Mucosa of descending colon (tissue), 3 donors: ENCODE results near the gene RPL32. TPM values are rescaled to one million over a fixed set of nuclear protein-coding genes. Genes with fewer than 3 reads are reported as not detected.
"Not testable (repeated sequence)": the region's sequence is repeated elsewhere in the genome, so short reads cannot be mapped to it uniquely, and the experiment has no call there.

Experiments used
- ATAC-seq: fragments of 200-7000 bp; cut with Tn5 transposase; one replicate; pipeline ENCODE4 v1.9.1; 2020; ENCODE audit warnings: mild to moderate bottlenecking, moderate library complexity
- DNase-seq, 3 donors: peaks; one replicate each; pipeline ENCODE4 v3.0.0-alpha.2; 2020
- H3K36me3 ChIP-seq: fragments of 200-600 bp; one replicate; pipeline ENCODE4 v1.8.0; 2021; ENCODE audit warnings: low read depth, mild to moderate bottlenecking
- H3K4me1 ChIP-seq: fragments of 200-600 bp; one replicate; pipeline ENCODE4 v1.8.0; 2021; ENCODE audit warnings: low read depth, mild to moderate bottlenecking
- H3K4me3 ChIP-seq: fragments of 200-600 bp; one replicate; pipeline ENCODE4 v1.8.0; 2021; ENCODE audit warnings: mild to moderate bottlenecking
- H3K9me3 ChIP-seq: fragments of 200-600 bp; one replicate; pipeline ENCODE4 v1.8.0; 2021; ENCODE audit warnings: mild to moderate bottlenecking
- CTCF ChIP-seq: fragments of 200-600 bp; IDR thresholded peaks from one replicate; pipeline ENCODE4 v1.8.0; 2022; ENCODE audit warnings: antibody characterized with exemption, mild to moderate bottlenecking
- intact Hi-C, 2 donors: fragments of 100-400 bp; cut with DNase I in 1 of 2; cut with micrococcal nuclease in 1 of 2; formaldehyde crosslinking; loops; one replicate each; pipeline versions ENCODE4 v1.11.0 to v1.11.1; 2022; cut with DNase I, micrococcal nuclease
- total RNA-seq, 3 donors: library from RNA; stranded (reverse); fragmentation: NEBNext Ultra II Directional in 2 of 3; extraction: Animal tissue kit (Norgen Biotek cat#: 25700) in 2 of 3; gene quantifications; one replicate each; pipeline versions ENCODE4 v1.2.1 to v1.2.4, GENCODE V29; 2021 to 2023
- donor health status: DM: no; HTN: no; CAD: no; lungs with moderate emphysema.
- donor health status: DM: no; HTN: no; CAD: no.
- donor health status: DM: no; HTN: yes; CAD: no.

The RPL32 gene
- total RNA-seq, 3 donors from 2014 or later, result 1,042 to 1,233 (median 1,185) TPM

DNA sequence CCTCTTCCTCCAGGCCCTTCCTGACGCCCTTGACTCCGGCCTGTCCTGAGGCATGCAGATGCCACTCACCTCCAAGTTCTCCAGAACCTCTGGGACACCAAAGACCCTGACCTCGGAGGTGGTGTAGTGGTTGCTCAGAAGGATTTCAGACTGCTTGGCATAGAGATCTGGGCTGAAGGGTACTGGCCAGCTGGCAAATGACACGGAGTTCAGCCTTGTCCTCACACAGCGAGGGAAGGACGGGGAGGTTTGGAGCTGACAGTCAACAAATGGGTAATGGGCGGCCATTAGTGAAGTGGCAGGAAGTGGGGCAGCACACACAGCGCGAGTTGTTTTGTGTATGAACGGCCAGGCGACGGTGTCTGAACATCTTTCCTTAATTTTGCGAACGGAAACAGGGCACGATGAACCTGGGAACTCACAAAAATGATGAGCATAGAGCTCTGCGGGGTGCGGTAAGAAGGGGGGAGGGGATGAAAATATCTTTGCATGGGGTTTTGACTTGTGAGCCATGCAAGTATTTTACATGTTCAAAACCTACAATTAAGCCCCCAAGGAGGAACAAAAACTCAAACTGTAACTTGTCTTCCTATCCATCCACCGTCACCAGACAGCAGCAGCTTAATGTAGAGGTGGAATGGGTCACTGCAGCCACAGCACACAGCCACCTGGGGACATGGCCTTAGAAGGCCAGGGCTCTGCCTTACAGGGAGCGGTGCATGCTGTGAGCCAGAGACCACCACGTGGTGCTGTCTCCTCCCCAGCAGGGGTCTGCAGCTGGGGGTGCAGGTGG, 43.6 kb upstream of the RPL32 start:
- TF ChIP-seq CTCF, result no peak
- ATAC-seq (peak; percentile 19), DNase-seq (no peak)
- H3K36me3 ChIP-seq, result no peaks in the 10 kb centered on the region
- H3K4me3 ChIP-seq, result no peak overlapping the region
- H3K9me3 ChIP-seq, result no peaks in the 10 kb centered on the region
- intact Hi-C loops, result no loop called here
- no peaks in the 10 kb centered on the region for H3K4me1 ChIP-seq

- DNase-seq, result no peak
- H3K36me3 ChIP-seq, result no peaks in the 10 kb centered on the region
Observed at GRCh38 chr3:12884186-12884680, 42.9 kb upstream of the RPL32 start.

DNA sequence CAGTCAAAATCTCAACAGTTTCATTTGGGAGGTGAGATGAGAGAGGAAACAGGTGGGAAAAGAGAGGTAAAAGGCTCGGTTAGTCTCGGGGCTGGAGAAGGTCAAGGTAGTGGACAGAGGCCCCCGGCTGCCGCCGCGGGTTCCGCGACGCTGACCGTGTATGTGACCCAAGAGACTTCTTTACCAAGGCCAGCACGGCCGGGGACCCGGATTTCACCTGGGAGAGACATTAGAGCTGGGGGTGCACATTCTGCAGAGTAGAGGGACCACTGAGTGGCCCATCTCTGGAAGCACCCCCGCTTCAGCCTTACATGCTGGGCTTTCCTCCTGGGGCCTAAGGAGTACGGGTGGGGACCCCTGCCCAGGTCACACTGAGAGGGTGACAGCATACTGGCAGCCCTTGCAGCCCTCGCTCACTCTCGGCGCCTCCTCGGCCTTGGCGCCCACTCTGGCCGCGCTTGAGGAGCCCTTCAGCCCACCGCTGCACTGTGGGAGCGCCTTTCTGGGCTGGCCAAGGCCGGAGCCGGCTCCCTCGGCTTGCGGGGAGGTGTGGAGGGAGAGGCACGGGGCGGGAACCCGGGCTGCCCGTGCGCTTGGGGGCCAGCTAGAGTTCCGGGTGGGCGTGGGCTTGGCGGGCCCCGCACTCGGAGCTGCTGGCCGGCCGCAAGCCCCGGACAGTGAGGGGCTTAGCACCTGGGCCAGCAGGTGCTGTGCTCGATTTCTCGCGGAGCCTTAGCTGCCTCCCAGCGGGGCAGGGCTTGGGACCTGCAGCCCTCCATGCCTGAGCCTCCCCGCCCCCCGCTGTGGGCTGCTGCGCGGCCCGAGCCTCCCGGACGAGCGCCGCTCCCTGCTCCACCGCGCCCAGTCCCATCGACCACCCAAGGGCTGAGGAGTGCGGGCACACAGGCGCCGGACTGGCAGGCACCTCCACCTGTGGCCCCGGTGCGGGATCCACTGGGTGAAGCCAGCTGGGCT, 41.3 kb upstream of the RPL32 start:
- Histone ChIP-seq H3K4me3 (no peak overlapping the region), H3K4me1 (no peaks in the 10 kb centered on the region), H3K36me3 (no peaks in the 10 kb centered on the region), H3K9me3 (no peaks in the 10 kb centered on the region)
- TF ChIP-seq CTCF, result no peak
- ATAC-seq (no peak), DNase-seq (no peak)
- intact Hi-C loops, result no loop called here

More at GRCh38 chr3:12884186-12884680, 42.9 kb upstream of the RPL32 start:
- no peak overlapping the region for H3K4me3 ChIP-seq
- ATAC-seq, result no peak
- intact Hi-C loops, result no loop called here
- TF ChIP-seq CTCF, result no peak
- H3K9me3 ChIP-seq, result no peaks in the 10 kb centered on the region
- H3K4me1 ChIP-seq, result no peaks in the 10 kb centered on the region

- ATAC-seq, H3K4me3 ChIP-seq, DNase-seq, H3K36me3 ChIP-seq, H3K4me1 ChIP-seq, H3K9me3 ChIP-seq, intact Hi-C loops: not testable (repeated sequence)
Observed at GRCh38 chr3:12881858-12882257, 40.5 kb upstream of the RPL32 start.

DNA sequence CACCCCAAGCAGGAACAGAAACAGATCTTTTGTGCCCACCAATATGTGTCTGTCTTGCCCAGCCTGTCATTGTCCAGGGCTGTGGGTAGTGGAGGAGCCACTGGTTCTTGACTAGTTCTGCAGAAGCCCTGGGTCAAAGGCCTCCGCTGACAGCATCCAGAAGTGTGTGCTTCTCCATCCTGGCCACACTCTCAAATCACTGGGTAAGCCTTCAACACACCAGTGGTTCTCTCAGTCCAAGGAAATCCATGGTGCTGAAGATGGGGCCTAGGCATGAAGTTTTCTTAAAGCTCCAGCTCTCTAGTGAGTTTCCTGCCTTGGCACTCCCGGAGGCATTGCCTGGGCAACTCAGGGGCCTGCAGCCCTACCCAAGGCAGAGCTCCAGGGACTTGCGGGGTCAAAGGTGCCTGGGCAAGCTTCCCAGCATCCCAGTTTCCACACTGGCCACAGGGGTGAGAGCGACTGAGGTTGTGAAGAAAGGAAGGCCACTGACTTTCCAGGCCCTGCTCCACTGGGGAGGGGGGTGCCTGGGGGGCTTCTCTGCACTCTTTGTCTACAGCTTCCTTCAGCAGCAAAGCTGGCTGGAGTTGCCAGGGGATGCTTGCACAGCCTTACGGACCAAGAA, 37.9 kb upstream of the RPL32 start:
- no peak for ATAC-seq
- TF ChIP-seq CTCF, result no peak
- no peak for DNase-seq
- no peaks in the 10 kb centered on the region for H3K36me3 ChIP-seq
- no peaks in the 10 kb centered on the region for H3K9me3 ChIP-seq
- H3K4me1 ChIP-seq, result no peaks in the 10 kb centered on the region
- intact Hi-C loops, result no loop called here
- H3K4me3 ChIP-seq, result no peak overlapping the region

DNA sequence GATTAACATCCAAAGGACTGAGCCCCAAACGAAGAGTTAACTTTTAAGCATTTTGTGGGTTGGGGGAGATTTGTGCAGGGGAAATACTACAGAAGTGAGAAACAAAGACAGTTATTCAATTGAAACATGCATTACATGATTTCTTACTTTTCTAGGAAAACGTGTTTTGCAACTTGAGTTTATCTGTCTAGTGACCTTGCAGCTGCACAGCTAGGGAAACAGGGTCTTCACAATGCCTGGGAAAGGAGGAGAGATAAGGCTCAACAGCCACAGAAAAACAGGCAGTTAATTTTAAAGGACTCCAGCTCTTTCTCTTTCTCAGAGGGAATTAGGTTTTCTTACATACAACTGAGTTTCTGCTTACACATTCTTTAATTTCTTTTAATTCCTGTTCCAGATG, 37.4 kb upstream of the RPL32 start:
- intact Hi-C loops, ATAC-seq, H3K4me1 ChIP-seq, H3K36me3 ChIP-seq, DNase-seq, H3K4me3 ChIP-seq, H3K9me3 ChIP-seq: not testable (repeated sequence)
